GM19372 (cell line): ENCODE data around the gene SMG6.
"Not testable (repeated sequence)": the region's sequence is repeated elsewhere in the genome, so short reads cannot be mapped to it uniquely, and the experiment has no call there.

Source experiments
- ATAC-seq: cut with Tn5 transposase; IDR thresholded peaks from one replicate; pipeline ENCODE4 v1.9.1; 2021; ENCODE audit warnings: mild to moderate bottlenecking, low read depth, moderate library complexity; ENCODE audit not compliant: unreplicated experiment

Gene SMG6

DNA sequence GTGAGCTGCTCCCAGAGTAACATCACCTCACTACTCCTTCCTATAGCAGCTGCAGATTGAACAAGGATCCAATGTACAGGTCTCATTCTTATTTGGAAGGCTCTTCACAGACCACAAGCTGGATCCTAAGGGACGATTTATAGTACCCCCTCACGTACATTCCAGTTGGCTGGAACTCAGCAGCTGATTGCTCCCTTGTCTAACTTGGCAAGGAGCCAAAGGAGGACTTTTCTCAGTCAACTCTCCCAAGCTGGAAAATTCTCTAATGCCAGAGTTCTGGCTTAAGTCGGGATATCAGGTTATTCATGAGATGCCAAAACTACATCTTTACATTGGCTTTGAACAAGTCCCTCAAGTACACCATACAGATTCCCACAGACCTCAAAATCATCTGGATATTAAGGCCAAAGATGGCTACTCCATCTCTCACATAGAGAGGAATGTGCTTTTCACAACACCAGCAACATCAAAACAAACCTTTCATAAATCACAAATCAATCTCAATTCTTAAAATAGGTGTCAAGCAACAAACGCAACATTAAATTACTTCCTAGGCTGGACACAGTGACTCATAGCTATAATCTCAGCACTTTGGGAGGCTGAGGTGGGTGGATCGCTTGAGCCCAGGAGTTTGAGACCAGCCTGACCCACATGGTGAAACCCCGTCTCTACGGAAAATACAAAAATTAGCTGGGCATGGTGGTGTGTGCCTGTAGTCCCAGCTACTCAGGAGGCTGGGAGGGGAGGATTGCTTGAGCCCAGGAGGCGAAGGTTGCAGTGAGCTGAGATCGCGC lies 39.3 kb downstream of the SMG6 start:
- no peak for ATAC-seq

- no peak for ATAC-seq
Observed at GRCh38 chr17:2263183-2264066, 40.2 kb downstream of the SMG6 start.

DNA sequence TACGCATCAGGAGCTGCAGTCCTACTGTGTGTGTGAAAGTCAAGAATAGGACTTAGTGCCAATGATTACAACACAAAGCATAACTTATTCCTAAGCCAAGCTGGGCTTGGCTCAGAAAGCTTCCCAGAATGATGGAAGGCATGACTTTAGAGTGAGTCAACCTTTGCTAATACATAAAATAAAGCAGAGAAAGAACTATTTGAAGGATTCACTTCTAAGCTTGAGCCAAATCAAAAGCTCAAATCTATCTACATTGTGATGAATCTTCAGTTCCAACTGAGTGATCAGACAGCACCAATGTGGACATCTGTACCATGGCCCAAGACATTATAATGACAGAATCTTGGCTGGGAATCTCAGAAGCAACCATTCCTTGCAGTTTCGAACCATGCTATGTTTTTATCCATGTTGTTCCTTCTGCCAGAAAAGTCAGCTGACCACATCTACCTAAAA lies 41.4 kb downstream of the SMG6 start:
- ATAC-seq, result no peak

DNA sequence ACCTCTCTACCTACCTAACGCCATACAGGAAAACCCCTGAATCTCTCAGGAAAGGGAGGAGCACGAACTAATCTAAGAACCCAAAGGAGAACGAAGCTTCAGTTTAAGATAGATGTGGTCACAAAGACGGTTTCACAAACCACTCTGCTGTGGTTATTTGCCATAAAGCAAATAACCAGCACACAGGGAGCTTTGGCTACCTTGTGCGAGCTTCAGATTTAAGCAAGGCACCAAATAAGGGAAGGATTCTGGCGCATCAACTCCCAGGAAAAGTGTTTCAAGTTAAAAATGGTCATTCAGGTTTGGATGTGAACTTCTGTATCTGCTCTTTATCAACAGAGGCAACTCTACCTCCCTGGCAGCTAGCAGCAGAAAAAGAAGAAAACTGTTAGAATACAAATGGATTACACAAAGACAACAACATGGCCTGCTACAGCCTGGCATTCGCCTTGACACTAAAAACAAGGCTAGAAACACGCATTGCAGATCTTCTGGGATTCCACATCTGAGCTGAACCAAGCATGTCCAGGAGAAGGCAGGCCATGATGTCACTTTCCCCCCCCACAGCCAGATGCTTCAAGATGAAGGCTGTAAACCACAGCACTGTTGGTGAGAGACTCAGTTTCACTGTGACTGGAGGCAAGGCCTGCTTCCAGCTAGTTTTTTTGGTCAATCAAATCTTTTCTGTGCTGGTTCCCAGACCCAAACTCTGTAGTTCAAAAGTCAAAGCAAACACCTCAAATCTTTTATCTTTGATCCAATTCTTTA lies 43.6 kb downstream of the SMG6 start:
- no peak for ATAC-seq

DNA sequence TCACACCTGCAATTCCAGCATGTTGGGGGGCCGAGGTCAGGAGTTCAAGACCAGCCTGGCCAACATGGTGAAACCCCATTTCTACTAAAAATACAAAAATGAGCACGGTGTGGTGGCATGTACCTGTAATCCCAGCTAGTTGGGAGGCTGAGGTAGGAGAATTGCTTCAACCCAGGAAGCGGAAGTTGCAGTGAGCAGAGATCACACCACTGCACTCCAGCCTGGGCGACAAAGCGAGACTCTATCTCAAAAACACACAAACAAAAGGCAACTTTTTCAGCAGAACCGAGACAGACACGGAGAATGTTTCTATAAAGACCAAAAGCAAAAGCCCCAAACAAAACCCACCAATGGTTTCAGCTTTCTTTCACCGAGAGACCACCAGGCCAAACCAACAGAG lies 44.8 kb downstream of the SMG6 start:
- ATAC-seq, result not testable (repeated sequence)

DNA sequence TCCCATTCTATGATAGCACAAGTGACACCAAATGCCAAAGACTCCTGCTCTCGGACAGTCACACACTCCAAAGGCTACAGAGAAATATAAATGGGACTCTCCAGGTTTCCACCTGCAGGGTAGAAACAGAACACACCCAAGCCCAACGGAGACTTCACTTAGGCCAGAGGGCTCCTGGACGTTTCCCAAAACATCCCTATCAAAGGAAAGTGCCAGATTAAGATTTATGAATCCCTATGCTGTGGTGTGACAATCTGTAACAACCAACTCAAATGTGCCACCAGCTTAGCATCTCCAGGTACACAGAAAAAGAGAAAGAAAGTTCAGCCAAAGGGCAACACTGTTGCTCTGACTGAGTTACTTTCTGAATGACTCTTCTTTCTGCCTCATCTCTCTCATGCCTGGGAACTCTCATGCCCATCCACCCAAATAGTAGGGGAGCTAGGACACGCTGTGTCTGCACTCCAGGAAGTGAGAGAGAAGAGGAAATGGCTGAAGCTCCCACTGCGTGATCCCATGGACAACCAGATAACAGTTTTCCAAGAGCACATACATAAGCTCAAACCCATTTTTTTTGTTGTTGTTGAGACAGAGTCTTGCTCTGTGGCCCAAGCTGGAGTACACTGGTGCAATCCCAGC lies 49.7 kb downstream of the SMG6 start:
- no peak for ATAC-seq

DNA sequence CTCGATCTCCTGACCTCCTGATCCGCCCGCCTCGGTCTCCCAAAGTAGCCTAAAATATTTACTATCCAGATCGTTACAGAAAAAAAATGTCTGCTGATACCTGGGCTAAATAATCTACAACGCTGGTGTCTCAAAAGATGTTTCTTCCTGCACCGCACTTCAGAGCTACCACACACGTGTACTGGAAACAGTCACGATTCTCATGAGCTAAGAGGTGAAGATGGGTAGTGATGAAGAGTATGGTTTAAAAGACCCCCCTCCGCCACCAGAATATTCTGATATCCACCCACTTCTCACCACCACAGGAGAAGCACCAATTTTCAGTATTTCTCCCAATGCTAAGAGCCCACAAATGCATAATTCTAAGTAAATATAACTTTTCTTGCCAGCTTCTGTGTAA lies 50.2 kb downstream of the SMG6 start:
- ATAC-seq, result no peak

GRCh38 chr17:2251098-2251497 lies 52.5 kb downstream of the SMG6 start:
- no peak for ATAC-seq

- ATAC-seq, result no peak
Observed at GRCh38 chr17:2250140-2251095, 53.2 kb downstream of the SMG6 start.

GRCh38 chr17:2247005-2247404 lies 56.6 kb downstream of the SMG6 start:
- ATAC-seq, result no peak

GRCh38 chr17:2244545-2245525 lies 58.8 kb downstream of the SMG6 start:
- no peak for ATAC-seq

GRCh38 chr17:2243953-2244352 lies 59.6 kb downstream of the SMG6 start:
- no peak for ATAC-seq

- no peak for ATAC-seq
Observed at GRCh38 chr17:2241823-2242222, 61.8 kb downstream of the SMG6 start.

DNA sequence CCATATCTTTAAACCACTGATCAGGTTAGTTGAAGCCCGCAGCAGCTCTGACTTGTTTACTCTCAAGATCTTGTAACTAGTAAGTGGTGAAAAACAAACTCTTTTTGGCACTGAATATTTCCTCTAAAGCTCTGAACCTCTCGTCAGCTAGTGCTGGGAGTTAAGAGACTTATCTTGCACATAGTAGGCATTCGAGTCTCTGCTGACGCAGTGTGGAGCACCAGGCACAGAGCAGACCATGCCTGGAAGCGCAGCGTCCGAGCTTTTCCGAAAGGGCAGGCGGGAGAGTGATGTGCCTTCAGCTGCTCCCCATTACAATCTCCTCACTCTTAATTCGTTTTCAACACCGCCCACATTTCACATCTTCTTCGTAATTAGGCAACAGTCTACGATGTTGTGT lies 63.0 kb downstream of the SMG6 start:
- no peak for ATAC-seq

DNA sequence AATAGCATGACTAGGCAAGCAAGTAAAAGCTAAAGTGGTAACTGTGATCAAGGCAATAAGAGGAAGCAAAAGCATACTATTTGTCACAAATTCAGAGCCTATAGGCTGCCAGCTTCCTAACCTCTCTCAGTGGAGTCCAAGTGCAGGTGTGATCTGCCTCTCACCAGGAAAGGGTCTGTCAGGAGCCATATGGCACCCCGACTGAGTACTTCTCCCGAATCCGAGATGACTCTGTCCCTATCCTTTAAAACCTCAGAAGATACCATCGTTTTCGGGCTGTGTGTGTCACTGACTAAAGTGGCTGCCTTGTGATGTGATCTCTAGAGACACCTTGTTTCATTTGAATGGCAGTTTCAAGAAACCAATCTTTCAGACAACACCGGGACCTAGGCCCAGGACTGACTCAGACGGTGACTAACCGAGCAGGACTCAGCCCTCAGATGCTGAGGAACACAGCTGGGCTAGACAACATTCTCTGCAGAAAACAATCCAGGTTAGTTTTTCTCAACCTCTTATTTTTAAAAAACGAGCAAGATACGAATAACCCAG lies 63.6 kb downstream of the SMG6 start:
- ATAC-seq, result no peak

- ATAC-seq, result no peak
Observed at GRCh38 chr17:2239170-2239551, 64.4 kb downstream of the SMG6 start.

GRCh38 chr17:2238432-2239169 lies 65.0 kb downstream of the SMG6 start:
- ATAC-seq, result no peak
